K562 (cell line): ENCODE results near the gene PDE4D. TPM values are rescaled to one million over a fixed set of nuclear protein-coding genes. Genes with fewer than 3 reads are reported as not detected.

ENCODE experiments used
- ATAC-seq: fragments of 200-7000 bp; cut with Tn5 transposase; 3 replicates; pipeline ENCODE4 v1.9.1; 2020; ENCODE audit warnings: moderate library complexity
- BruUV-seq: library from RNA; stranded (reverse); fragments of 400-500 nt; replicated peaks from 2 replicates; lab custom pipeline; 2021; lab: Mats Ljungman, UMichigan
- CTCF ChIA-PET: fragments of 300-600 bp; formaldehyde crosslinking; extraction: SDS; loops from one replicate; lab custom pipeline; 2021; ENCODE audit warnings: low intra/inter-chr PET ratio; lab: Yijun Ruan, JAX
- POLR2A ChIA-PET: fragments of 300-600, 350-650 bp; sonication (Branson Sonifier 250); formaldehyde crosslinking; extraction: SDS; loops from one replicate; lab custom pipeline; 2021; ENCODE audit warnings: antibody characterized with exemption, inconsistent platforms; lab: Yijun Ruan, JAX
- DNase-seq, 4 experiments: peaks; one replicate each; pipeline versions ENCODE4 v3.0.0 to v3.0.0-alpha.2; 2011 to 2018; ENCODE audit warnings: low spot score in 3 of 4, mixed read lengths in 3 of 4; ENCODE audit errors: extremely low read depth in 1 of 4
- FAIRE-seq: peaks from 2 replicates; lab custom pipeline; 2011; peaks lifted over from hg19 to GRCh38; lab: Jason Lieb, UNC
- H2AFZ ChIP-seq: 2 replicates; pipeline ENCODE4 v1.6.0; 2011; ENCODE audit warnings: low read depth, low read length, control low read depth, inconsistent platforms
- H3K27ac ChIP-seq: fragments of 200-600 bp; 3 replicates; pipeline ENCODE4 v1.8.0; 2011; ENCODE audit warnings: low read depth, mild to moderate bottlenecking, control low read depth, inconsistent platforms, low read length, moderate library complexity, mixed read lengths; ENCODE audit errors: extremely low read depth
- H3K27me3 ChIP-seq, 2 experiments: fragments of 300-600 bp in 1 of 2; 2 replicates in 1 of 2; 3 replicates in 1 of 2; pipeline versions ENCODE4 v1.6.0 to v1.8.0; 2011; ENCODE audit warnings: inconsistent platforms in 2 of 2, low read length in 2 of 2, mild to moderate bottlenecking in 1 of 2, mixed read lengths in 1 of 2, moderate library complexity in 1 of 2; ENCODE audit not compliant: control insufficient read depth in 2 of 2, insufficient read depth in 2 of 2
- H3K36me3 ChIP-seq: fragments of 300-600 bp; 3 replicates; pipeline ENCODE4 v1.8.0; 2011; ENCODE audit warnings: mild to moderate bottlenecking, low read length, inconsistent platforms; ENCODE audit not compliant: control insufficient read depth, insufficient read depth
- H3K4me1 ChIP-seq, 2 experiments: fragments of 200-600 bp in 1 of 2; replicated peaks in 1 of 2; 2 replicates in 1 of 2; 3 replicates in 1 of 2; pipeline versions ENCODE4 v1.5.1 to v1.8.0; 2011; ENCODE audit warnings: inconsistent platforms in 2 of 2, low read length in 2 of 2, mild to moderate bottlenecking in 1 of 2, mixed read lengths in 1 of 2, moderate library complexity in 1 of 2; ENCODE audit not compliant: control insufficient read depth in 2 of 2, insufficient read depth in 2 of 2
- H3K4me2 ChIP-seq: 2 replicates; pipeline ENCODE4 v1.6.1; 2011; ENCODE audit warnings: low read length, control low read depth, inconsistent platforms, mixed read lengths; ENCODE audit not compliant: insufficient read depth
- H3K4me3 ChIP-seq: fragments of 200-600 bp; sonication (generic), shearing (Covaris generic); 2 replicates; pipeline ENCODE4 v1.5.1; 2016; ENCODE audit warnings: control low read depth, inconsistent platforms
- H3K79me2 ChIP-seq: fragments of 200-600 bp; 3 replicates; pipeline ENCODE4 v1.8.0; 2011; ENCODE audit warnings: low read length, inconsistent platforms; ENCODE audit not compliant: control insufficient read depth, insufficient read depth
- H3K9ac ChIP-seq, 2 experiments: 2 replicates each; pipeline versions ENCODE4 v1.6.0 to v1.6.1; 2011; ENCODE audit warnings: low read depth in 2 of 2, low read length in 2 of 2, control low read depth in 1 of 2, inconsistent platforms in 1 of 2, mild to moderate bottlenecking in 1 of 2, mixed read lengths in 1 of 2; ENCODE audit not compliant: insufficient read depth in 1 of 2
- H3K9me1 ChIP-seq: one replicate; pipeline ENCODE4 v1.6.0; 2011; ENCODE audit warnings: inconsistent platforms, mild to moderate bottlenecking, low read length, moderate library complexity; ENCODE audit not compliant: control insufficient read depth, insufficient read depth
- H3K9me3 ChIP-seq: replicated peaks from 2 replicates; pipeline ENCODE4 v1.5.1; 2011; ENCODE audit warnings: low read depth, low read length, inconsistent platforms; ENCODE audit not compliant: control insufficient read depth, insufficient read depth
- H4K20me1 ChIP-seq: replicated peaks from 2 replicates; pipeline ENCODE4 v1.6.1; 2011; ENCODE audit warnings: low read length, inconsistent platforms, mixed read lengths; ENCODE audit not compliant: control insufficient read depth, insufficient read depth
- ARHGAP35 ChIP-seq: fragments of 450-650 bp; IDR thresholded peaks from 2 replicates; pipeline ENCODE4 v1.6.1; 2018; ENCODE audit not compliant: partially characterized antibody
- CTCF ChIP-seq, 3 experiments: IDR thresholded peaks in 2 of 3; conservative IDR thresholded peaks in 1 of 3; 2 replicates each; pipeline ENCODE4 v1.5.1; 2011 to 2012; ENCODE audit warnings: low read length in 3 of 3, mild to moderate bottlenecking in 3 of 3, control low read depth in 2 of 3, improper control_type of control experiment in 1 of 3, inconsistent platforms in 1 of 3, low read depth in 1 of 3, mixed read lengths in 1 of 3, moderate library complexity in 1 of 3; ENCODE audit not compliant: insufficient read depth in 2 of 3
- EGR1 ChIP-seq: fragments of 450-650 bp; conservative IDR thresholded peaks from 2 replicates; pipeline ENCODE4 v1.6.1; 2017; ENCODE audit warnings: mild to moderate bottlenecking
- EP300 ChIP-seq: IDR thresholded peaks from 2 replicates; pipeline ENCODE4 v1.6.1; 2012; ENCODE audit warnings: low read length, improper control_type of control experiment
- FOXA1 ChIP-seq: fragments of 450-650 bp; IDR thresholded peaks from 2 replicates; pipeline ENCODE4 v1.6.1; 2016; ENCODE audit warnings: mild to moderate bottlenecking, borderline replicate concordance
- HDGF ChIP-seq: fragments of 450-650 bp; IDR thresholded peaks from 2 replicates; pipeline ENCODE4 v1.6.1; 2016
- HLTF ChIP-seq: fragments of 450-650 bp; IDR thresholded peaks from 2 replicates; pipeline ENCODE4 v1.6.1; 2016
- POLR2A ChIP-seq: fragments of 450-650 bp; conservative IDR thresholded peaks from 2 replicates; pipeline ENCODE4 v1.6.1; 2016
- POLR2AphosphoS5 ChIP-seq: IDR thresholded peaks from 2 replicates; pipeline ENCODE4 v1.6.1; 2011; ENCODE audit warnings: mild to moderate bottlenecking, low read depth, low read length, moderate library complexity; ENCODE audit not compliant: control insufficient read depth, insufficient read depth
- SETDB1 ChIP-seq: IDR thresholded peaks from one replicate; pipeline ENCODE4 v1.6.1; 2012; ENCODE audit warnings: low read length, control low read depth, inconsistent platforms
- SMARCA5 ChIP-seq: fragments of 450-650 bp; IDR thresholded peaks from 2 replicates; pipeline ENCODE4 v1.6.1; 2016
- TCF15 ChIP-seq: fragments of 250-450 bp; sonication (Bioruptor Pico); IDR thresholded peaks from 2 replicates; pipeline ENCODE4 v1.8.0; 2022; ENCODE audit warnings: moderate library complexity, mild to moderate bottlenecking, inconsistent platforms
- TCFL5 ChIP-seq: fragments of 250-450 bp; sonication (Bioruptor Pico); conservative IDR thresholded peaks from 2 replicates; pipeline ENCODE4 v1.6.1; 2021; ENCODE audit warnings: mild to moderate bottlenecking, moderate library complexity, matching md5 sums
- U2AF1 ChIP-seq: fragments of 200-400 bp; formaldehyde crosslinking; optimal IDR thresholded peaks from 2 replicates; pipeline ENCODE3; 2017; ENCODE audit warnings: mild to moderate bottlenecking, low read depth, low read length, moderate library complexity
- U2AF2 ChIP-seq: fragments of 200-400 bp; formaldehyde crosslinking; optimal IDR thresholded peaks from 2 replicates; pipeline ENCODE3; 2017; ENCODE audit warnings: low read depth, mild to moderate bottlenecking, low read length
- YBX1 ChIP-seq: fragments of 450-650 bp; IDR thresholded peaks from 2 replicates; pipeline ENCODE4 v1.7.1; 2016; ENCODE audit warnings: mild to moderate bottlenecking
- ZNF431 ChIP-seq: sonication (generic); formaldehyde crosslinking; IDR thresholded peaks from 2 replicates; pipeline ENCODE4 v1.8.0; 2022; ENCODE audit warnings: mild to moderate bottlenecking, missing genetic modification reagents
- WGBS: fragments of 100-300 bp; shearing (Covaris generic); methylation state at CpG from one replicate; pipeline ENCODE4 v1.1.6; 2016; ENCODE audit warnings: low coverage, mixed read lengths; ENCODE audit not compliant: insufficient coverage; ENCODE audit errors: missing lambda C conversion rate; 5-methylcytosine and 5-hydroxymethylcytosine counted together
- in situ Hi-C: fragments of 300-500 bp; cut with MboI; formaldehyde crosslinking; loops from 4 replicates; pipeline ENCODE4 v1.15.0; 2018; ENCODE audit warnings: inconsistent platforms, mixed read lengths
- intact Hi-C: fragments of 100-400 bp; cut with micrococcal nuclease; formaldehyde crosslinking; loops from 2 replicates; pipeline ENCODE4 v1.14.2; 2022
- polyA plus RNA-seq, 8 experiments: library from polyadenylated mRNA; depleted of rRNA in 4 of 8; stranded (reverse) in 5 of 8; unstranded in 3 of 8; fragments of >200 nt; fragmentation: Nextera tagmentation in 2 of 8; fragmentation: Illumina TruSeq in 1 of 8; extraction: Ambion mirVana in 2 of 8; extraction: Trizol in 1 of 8; gene quantifications; 2 replicates each; pipeline versions ENCODE4 v1.2.1 to v1.2.3, GENCODE V29; 2011 to 2014; ENCODE audit warnings: inconsistent platforms in 1 of 8, missing spikeins in 1 of 8
- total RNA-seq, 7 experiments: library from RNA; depleted of rRNA in 6 of 7; stranded (reverse); fragments of >200 nt in 6 of 7; fragmentation: Illumina TruSeq in 2 of 7; extraction: Trizol in 2 of 7; gene quantifications; 2 replicates each; pipeline versions ENCODE4 v1.2.1 to v1.2.3, GENCODE V29; 2011 to 2021; ENCODE audit warnings: low replicate concordance in 1 of 7
- TF ChIP-seq, protein P1 (sequence below): fragments of 450-650 bp; formaldehyde crosslinking; IDR thresholded peaks from 2 replicates; pipeline ENCODE4 v1.4.0; 2020; ENCODE audit warnings: mild to moderate bottlenecking

The PDE4D gene
- total and polyA plus RNA-seq, 9 of the 15 experiments (the other 6 are each of a cell fraction or from before 2014, with no cell fraction given), result 0.04 to 0.46 (median 0.13) TPM

GRCh38 chr5:59102437-59102836, 791.1 kb downstream of the PDE4D start:
- no peak for FAIRE-seq
- WGBS, result 0% methylated on average over 1 of the region's 1 CpG
- H3K4me3 ChIP-seq, result no peak overlapping the region
- H3K27me3 ChIP-seq, result no peaks in the 10 kb centered on the region
- H2AFZ ChIP-seq, result no peak overlapping the region
- no peak overlapping the region for H3K9ac ChIP-seq
- in situ Hi-C loops, result no loop called here
- no peaks in the 10 kb centered on the region for H3K79me2 ChIP-seq
- H4K20me1 ChIP-seq, result no peaks in the 10 kb centered on the region
- ATAC-seq, result no peak
- no peak overlapping the region for H3K4me2 ChIP-seq
- no peak for TF ChIP-seq YBX1
- no peak for TF ChIP-seq POLR2A
- TF ChIP-seq TCFL5, result no peak
- TF ChIP-seq HLTF, result no peak
- TF ChIP-seq ARHGAP35, result no peak
- no peak for TF ChIP-seq FOXA1
- TF ChIP-seq U2AF2, result no peak
- TF ChIP-seq U2AF1, result no peak
- TF ChIP-seq, all 486 proteins: peak for 0
- Histone ChIP-seq H3K36me3 (no peaks in the 10 kb centered on the region), H3K4me1 (no peaks in the 10 kb centered on the region), H3K9me1 (no peaks in the 10 kb centered on the region), H3K27ac (no peak overlapping the region), H3K9me3 (no peaks in the 10 kb centered on the region)
- POLR2A ChIA-PET, result no interaction called here
- DNase-seq, result no peak
- BruUV-seq, result no TSS peak
- intact Hi-C loops, result no loop called here
- CTCF ChIA-PET, result no interaction called here

DNA sequence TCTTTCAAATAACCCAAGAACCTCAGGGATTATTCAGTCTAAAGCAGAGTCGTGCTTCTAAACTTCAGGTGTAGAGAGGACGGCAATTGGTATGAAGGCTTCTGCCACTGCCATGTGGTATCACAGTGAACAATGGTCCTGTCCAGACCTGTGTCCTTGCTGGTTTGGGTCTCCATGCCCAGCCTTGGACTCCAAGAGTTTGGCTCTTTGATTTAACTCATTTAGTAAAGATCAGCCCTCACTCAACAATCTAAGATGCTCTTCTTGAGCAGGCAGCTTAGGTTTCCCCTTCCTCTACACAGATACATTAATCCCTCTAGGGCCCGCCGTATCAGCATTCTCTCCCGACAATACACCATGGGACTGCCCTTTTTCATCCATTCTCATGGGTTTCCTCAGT, 792.7 kb downstream of the PDE4D start:
- H3K79me2 ChIP-seq, result no peaks in the 10 kb centered on the region
- no peaks in the 10 kb centered on the region for H3K36me3 ChIP-seq
- no TSS peak for BruUV-seq
- H3K27me3 ChIP-seq, result no peaks in the 10 kb centered on the region
- ATAC-seq (no peak), DNase-seq (no peak), FAIRE-seq (no peak)
- H3K4me1 ChIP-seq, result no peaks in the 10 kb centered on the region
- in situ Hi-C loops (no loop called here), intact Hi-C loops (no loop called here)
- no peaks in the 10 kb centered on the region for H3K9me3 ChIP-seq
- no peak overlapping the region for H2AFZ ChIP-seq
- H3K4me3 ChIP-seq, result no peak overlapping the region
- no peak overlapping the region for H3K27ac ChIP-seq
- no peak overlapping the region for H3K9ac ChIP-seq
- WGBS, result 0% methylated on average over 5 of the region's 5 CpGs
- no peaks in the 10 kb centered on the region for H4K20me1 ChIP-seq
- ChIA-PET CTCF (no interaction called here), POLR2A (interaction anchor here (0.7 kb wide), 1 partner anchor 26 kb away, joined by 3 read pairs; no protein-coding TSS in a partner anchor)
- no peaks in the 10 kb centered on the region for H3K9me1 ChIP-seq
- H3K4me2 ChIP-seq, result no peak overlapping the region
- TF ChIP-seq, protein P1, sequence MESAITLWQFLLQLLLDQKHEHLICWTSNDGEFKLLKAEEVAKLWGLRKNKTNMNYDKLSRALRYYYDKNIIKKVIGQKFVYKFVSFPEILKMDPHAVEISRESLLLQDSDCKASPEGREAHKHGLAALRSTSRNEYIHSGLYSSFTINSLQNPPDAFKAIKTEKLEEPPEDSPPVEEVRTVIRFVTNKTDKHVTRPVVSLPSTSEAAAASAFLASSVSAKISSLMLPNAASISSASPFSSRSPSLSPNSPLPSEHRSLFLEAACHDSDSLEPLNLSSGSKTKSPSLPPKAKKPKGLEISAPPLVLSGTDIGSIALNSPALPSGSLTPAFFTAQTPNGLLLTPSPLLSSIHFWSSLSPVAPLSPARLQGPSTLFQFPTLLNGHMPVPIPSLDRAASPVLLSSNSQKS (CRISPR knock-in tag), result no peak
- TF ChIP-seq HDGF (no peak), EGR1 (no peak), EP300 (no peak), SETDB1 (no peak), POLR2AphosphoS5 (no peak), ZNF431 (no peak), TCF15 (CRISPR knock-in tag) (no peak), CTCF (IDR thresholded peaks at IDR 0.05 in 2 of 3, conservative IDR thresholded peaks at IDR 0.05 in 1 of 3; ENCODE audit: insufficient read depth in 2 of 3, low read depth in 1 of 3, low read length in 3 of 3) (no peak), SMARCA5 (no peak)
